Peyer's patch (tissue), 4 donors: Measurements from ENCODE around the gene SCN2A. TPM values are rescaled to one million over a fixed set of nuclear protein-coding genes. Genes with fewer than 3 reads are reported as not detected.

Experiments used
- DNase-seq, 3 donors: peaks; one replicate each; pipeline ENCODE4 v3.0.0-alpha.2; 2017 to 2019
- H3K27ac ChIP-seq, 4 donors: fragments of 200-600 bp; sonication (generic); one replicate each; pipeline ENCODE4 v1.5.1; 2016 to 2019
- H3K27me3 ChIP-seq, 2 donors: fragments of 200-600 bp; sonication (generic); one replicate each; pipeline ENCODE4 v1.5.1; 2019
- H3K36me3 ChIP-seq, 3 donors: fragments of 200-600 bp; sonication (generic); one replicate each; pipeline ENCODE4 v1.5.1; 2016 to 2019
- H3K4me1 ChIP-seq, 4 donors: fragments of 200-600 bp; sonication (generic); one replicate each; pipeline ENCODE4 v1.5.1; 2016 to 2019
- H3K4me3 ChIP-seq, 4 donors: fragments of 200-600 bp; sonication (generic); 1 replicate in 3 of 4; 2 replicates in 1 of 4; pipeline ENCODE4 v1.5.1; 2016 to 2019; ENCODE audit warnings: mild to moderate bottlenecking in 1 of 4
- H3K9me3 ChIP-seq, 4 donors: fragments of 200-600 bp; sonication (generic); one replicate each; pipeline ENCODE4 v1.5.1; 2016 to 2019; ENCODE audit warnings: mild to moderate bottlenecking in 1 of 4
- CTCF ChIP-seq, 6 experiments: fragments of 450-650 bp in 4 of 6; fragments of 200-600 bp in 2 of 6; sonication (generic) in 1 of 6; IDR thresholded peaks; one replicate each; pipeline ENCODE4 v1.5.1; 2017 to 2019; ENCODE audit warnings: antibody characterized with exemption in 6 of 6, mild to moderate bottlenecking in 3 of 6, moderate library complexity in 1 of 6
- POLR2A ChIP-seq, 2 donors: fragments of 450-650 bp; IDR thresholded peaks; one replicate each; pipeline ENCODE4 v1.5.1; 2017; ENCODE audit warnings: antibody characterized with exemption in 2 of 2, mild to moderate bottlenecking in 2 of 2, moderate library complexity in 2 of 2
- total RNA-seq, 4 donors: library from RNA; depleted of rRNA; stranded (reverse); fragments of >200 nt; gene quantifications; one replicate each; pipeline ENCODE4 v1.1.0, GENCODE V29; 2016

Gene SCN2A
- total RNA-seq, 4 donors from 2014 or later, result 0.54 to 4.1 TPM; not detected in 2

- TF ChIP-seq CTCF (IDR thresholded peaks at IDR 0.05), result no peak
- TF ChIP-seq POLR2A (IDR thresholded peaks at IDR 0.05), result no peak
- Histone ChIP-seq H3K4me3 (no peak overlapping the region), H3K36me3 (no peaks in the 10 kb centered on the region), H3K9me3 (no peaks in the 10 kb centered on the region), H3K4me1 (no peaks in the 10 kb centered on the region), H3K27ac (no peak overlapping the region), H3K27me3 (no peaks in the 10 kb centered on the region)
- DNase-seq, result no peak
Measured at GRCh38 chr2:165432234-165432966, 193.2 kb downstream of the SCN2A start.

DNA sequence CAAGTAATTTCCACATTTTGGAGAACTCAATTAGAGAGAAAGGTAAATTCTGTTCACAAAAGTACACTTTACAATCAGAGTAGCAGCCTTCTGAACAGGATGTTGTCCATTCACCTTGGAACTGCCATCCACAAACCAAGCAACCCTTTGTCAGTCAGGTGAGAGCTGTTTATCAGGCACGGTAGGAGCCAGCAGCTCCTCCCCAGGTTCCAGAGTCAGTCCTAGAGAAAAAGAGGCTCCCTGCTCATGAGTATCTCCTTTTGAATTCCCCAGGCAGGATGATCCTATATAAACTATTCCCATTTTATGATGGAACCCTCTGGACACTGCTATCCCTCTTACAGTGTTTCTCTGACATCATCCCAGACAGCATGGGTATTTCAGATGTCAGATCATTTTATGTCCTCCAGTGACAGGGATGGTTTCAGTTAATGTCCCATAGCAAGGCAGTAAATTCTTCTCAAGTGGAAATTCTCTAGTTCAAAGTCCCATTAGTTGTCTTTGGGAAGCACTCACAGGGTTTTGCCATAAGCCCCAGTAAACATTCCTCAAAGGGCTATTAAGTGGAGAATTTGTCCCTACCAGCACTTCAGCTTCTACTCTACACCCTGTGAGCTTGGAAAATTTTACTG lies 195.8 kb downstream of the SCN2A start:
- no peak for DNase-seq
- no peaks in the 10 kb centered on the region for H3K4me1 ChIP-seq
- TF ChIP-seq CTCF (IDR thresholded peaks at IDR 0.05) (no peak), POLR2A (IDR thresholded peaks at IDR 0.05) (no peak)
- no peak overlapping the region for H3K27ac ChIP-seq
- no peaks in the 10 kb centered on the region for H3K27me3 ChIP-seq
- no peaks in the 10 kb centered on the region for H3K9me3 ChIP-seq
- H3K4me3 ChIP-seq, result no peak overlapping the region
- no peaks in the 10 kb centered on the region for H3K36me3 ChIP-seq

DNA sequence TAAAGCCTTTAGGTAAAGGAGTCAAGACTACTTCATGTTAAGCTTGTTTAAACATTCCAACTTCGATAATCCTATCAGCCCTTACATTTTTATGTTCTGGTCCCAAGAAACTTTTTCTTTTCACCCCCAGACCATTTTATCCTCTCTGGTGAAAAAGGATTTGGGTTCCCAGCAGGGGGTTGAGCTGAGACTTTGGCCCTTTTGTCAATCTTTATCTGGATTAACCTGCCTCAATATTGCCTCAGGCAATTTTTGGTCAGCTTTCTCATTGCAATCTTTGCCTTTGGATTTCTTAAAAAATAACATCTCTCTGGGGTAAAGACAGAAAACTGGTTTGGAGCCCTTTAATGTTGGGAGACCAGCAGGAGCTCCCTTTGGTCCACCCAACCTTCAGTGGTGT lies 196.4 kb downstream of the SCN2A start:
- no peak overlapping the region for H3K4me3 ChIP-seq
- no peaks in the 10 kb centered on the region for H3K4me1 ChIP-seq
- H3K9me3 ChIP-seq, result no peaks in the 10 kb centered on the region
- no peaks in the 10 kb centered on the region for H3K27me3 ChIP-seq
- no peak for DNase-seq
- no peak overlapping the region for H3K27ac ChIP-seq
- H3K36me3 ChIP-seq, result no peaks in the 10 kb centered on the region
- TF ChIP-seq POLR2A (IDR thresholded peaks at IDR 0.05) (no peak), CTCF (IDR thresholded peaks at IDR 0.05) (no peak)

DNA sequence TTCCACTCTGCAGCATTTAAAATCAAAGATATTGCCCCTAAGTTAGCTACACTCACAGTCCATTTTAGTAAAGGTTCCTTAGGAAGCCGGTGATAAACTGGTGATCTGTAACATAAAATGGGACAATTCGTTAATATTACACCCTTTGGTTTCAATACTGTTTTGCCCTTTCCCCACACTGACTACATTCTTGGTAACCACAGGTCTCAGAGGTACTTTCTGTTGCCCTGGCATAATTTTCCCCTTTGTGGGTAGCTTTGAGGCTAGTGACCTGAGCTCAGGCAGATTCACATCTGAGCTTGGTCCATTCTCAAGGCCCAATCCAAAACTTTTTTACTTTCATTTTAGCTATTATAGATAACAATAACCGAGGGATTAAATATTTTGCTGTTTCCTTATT lies 197.3 kb downstream of the SCN2A start:
- H3K9me3 ChIP-seq, result no peaks in the 10 kb centered on the region
- H3K4me3 ChIP-seq, result no peak overlapping the region
- H3K4me1 ChIP-seq, result no peaks in the 10 kb centered on the region
- H3K36me3 ChIP-seq, result no peaks in the 10 kb centered on the region
- DNase-seq, result no peak
- H3K27ac ChIP-seq, result no peak overlapping the region
- no peak for TF ChIP-seq CTCF (IDR thresholded peaks at IDR 0.05)
- TF ChIP-seq POLR2A (IDR thresholded peaks at IDR 0.05), result no peak
- H3K27me3 ChIP-seq, result no peaks in the 10 kb centered on the region

GRCh38 chr2:165440367-165440766 lies 201.2 kb downstream of the SCN2A start:
- H3K27me3 ChIP-seq, result no peaks in the 10 kb centered on the region
- DNase-seq, result no peak
- no peak for TF ChIP-seq POLR2A (IDR thresholded peaks at IDR 0.05)
- no peak for TF ChIP-seq CTCF (IDR thresholded peaks at IDR 0.05)
- no peaks in the 10 kb centered on the region for H3K36me3 ChIP-seq
- no peak overlapping the region for H3K27ac ChIP-seq
- no peak overlapping the region for H3K4me3 ChIP-seq
- H3K4me1 ChIP-seq, result no peaks in the 10 kb centered on the region
- no peaks in the 10 kb centered on the region for H3K9me3 ChIP-seq

Other genes with a start within 250 kb of the SCN2A start
- 10 to 100 TPM in 1 of 4 donors, 1 to 10 TPM in 2, under 1 TPM in 1; 0.95 to 12.4 (median 1.2) TPM for gene SCN3A, start 35.4 kb upstream of the SCN2A start, total RNA-seq
- gene CSRNP3, start 230.3 kb downstream of the SCN2A start, total RNA-seq, result 10 to 100 TPM in 1 of 4 donors, 1 to 10 TPM in 3; 1.6 to 10.5 (median 4.4) TPM